SK-N-MC (cell line): ENCODE results near the gene TMEM156.

Experiments
- EZH2 ChIP-seq: fragments of 200-600 bp; sonication (generic); IDR thresholded peaks from one replicate; pipeline ENCODE4 v1.6.1; 2017; ENCODE audit warnings: antibody characterized with exemption
- FOXP2 ChIP-seq: optimal IDR thresholded peaks from 2 replicates; pipeline ENCODE3; 2011; ENCODE audit warnings: mild to moderate bottlenecking, moderate library complexity; ENCODE audit not compliant: insufficient read depth; ENCODE audit errors: extremely low read length, control extremely low read depth
- POLR2AphosphoS5 ChIP-seq: IDR thresholded peaks from 2 replicates; pipeline ENCODE4 v1.6.1; 2012; ENCODE audit warnings: mild to moderate bottlenecking, low read depth, low read length, borderline replicate concordance

DNA sequence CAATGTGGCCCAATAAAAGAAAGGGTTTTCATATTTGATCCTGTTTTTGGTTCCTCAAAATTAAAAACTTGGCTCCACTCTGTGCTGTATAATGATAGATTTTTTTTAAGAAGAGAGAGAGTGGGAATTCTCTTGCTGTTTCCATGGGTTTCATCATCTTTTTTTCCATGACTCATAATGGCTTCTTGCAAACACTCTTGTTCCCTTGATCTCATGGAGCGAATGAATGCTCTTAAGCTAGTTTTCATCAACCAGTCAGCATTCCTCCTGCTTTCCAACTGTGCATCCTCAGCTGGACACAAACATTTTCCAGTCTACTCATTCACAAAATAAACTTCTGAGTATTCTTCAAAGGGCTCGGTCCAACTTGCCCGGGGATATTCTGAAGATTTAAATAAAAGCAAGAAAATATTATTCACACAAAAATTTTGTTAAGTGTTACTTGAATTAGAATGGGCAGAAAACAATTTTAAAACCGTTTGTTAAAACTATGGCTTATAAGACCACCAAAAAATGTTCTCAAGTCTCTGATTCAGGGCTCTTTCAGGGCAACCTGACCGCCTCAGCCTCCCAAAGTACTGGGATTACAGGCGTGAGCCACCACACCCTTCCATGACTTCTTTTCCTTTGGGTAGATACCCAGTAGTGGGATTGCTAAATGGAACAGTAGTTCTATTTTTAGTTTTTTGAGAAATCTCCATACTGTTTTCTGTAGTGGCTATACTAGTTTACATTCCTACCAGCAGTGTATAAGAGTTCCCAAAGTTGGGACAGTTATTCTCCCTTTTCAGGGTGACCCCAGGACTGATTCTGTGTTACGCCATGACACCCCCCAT lies 64.7 kb downstream of the TMEM156 start:
- TF ChIP-seq POLR2AphosphoS5 (no peak), EZH2 (no peak), FOXP2 (no peak)
